AG20443 (cell line): ENCODE data around the gene RBM15B.
"Not testable (repeated sequence)": the region's sequence is repeated elsewhere in the genome, so short reads cannot be mapped to it uniquely, and the experiment has no call there.

ENCODE experiments used
- DNase-seq: peaks from one replicate; pipeline ENCODE4 v3.0.0; 2012; ENCODE audit warnings: low spot score, mixed read lengths

Gene RBM15B, protein sequence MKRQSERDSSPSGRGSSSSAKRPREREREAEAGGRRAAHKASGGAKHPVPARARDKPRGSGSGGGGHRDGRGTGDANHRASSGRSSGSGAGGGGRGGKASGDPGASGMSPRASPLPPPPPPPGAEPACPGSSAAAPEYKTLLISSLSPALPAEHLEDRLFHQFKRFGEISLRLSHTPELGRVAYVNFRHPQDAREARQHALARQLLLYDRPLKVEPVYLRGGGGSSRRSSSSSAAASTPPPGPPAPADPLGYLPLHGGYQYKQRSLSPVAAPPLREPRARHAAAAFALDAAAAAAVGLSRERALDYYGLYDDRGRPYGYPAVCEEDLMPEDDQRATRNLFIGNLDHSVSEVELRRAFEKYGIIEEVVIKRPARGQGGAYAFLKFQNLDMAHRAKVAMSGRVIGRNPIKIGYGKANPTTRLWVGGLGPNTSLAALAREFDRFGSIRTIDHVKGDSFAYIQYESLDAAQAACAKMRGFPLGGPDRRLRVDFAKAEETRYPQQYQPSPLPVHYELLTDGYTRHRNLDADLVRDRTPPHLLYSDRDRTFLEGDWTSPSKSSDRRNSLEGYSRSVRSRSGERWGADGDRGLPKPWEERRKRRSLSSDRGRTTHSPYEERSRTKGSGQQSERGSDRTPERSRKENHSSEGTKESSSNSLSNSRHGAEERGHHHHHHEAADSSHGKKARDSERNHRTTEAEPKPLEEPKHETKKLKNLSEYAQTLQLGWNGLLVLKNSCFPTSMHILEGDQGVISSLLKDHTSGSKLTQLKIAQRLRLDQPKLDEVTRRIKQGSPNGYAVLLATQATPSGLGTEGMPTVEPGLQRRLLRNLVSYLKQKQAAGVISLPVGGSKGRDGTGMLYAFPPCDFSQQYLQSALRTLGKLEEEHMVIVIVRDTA

DNA sequence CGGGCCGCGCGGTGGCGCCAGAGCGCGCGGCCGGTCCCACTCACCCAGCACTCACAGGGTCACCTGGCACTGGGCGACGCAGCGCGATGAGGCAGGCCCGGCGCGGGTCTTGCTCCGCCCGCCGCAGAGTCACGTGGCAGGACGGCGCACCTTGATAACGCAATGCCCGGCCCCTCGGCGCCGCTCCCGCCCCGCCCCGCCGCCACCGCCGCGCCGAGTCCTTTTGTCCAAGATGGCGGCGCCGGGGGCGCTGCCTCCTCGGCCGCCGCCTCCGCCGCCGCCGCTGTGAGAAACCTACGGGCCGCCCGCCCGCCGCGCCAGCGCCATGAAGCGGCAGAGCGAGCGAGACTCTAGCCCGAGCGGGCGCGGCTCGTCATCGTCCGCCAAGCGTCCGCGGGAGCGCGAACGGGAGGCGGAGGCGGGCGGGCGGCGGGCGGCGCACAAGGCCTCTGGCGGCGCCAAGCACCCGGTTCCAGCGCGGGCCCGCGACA is at the start of gene RBM15B:
Gene RBM15B (plus strand): TSS at position 211 of the 491 bp plus-strand sequence. CDS start 115 bp downstream, at position 326.
- peak; percentile 99 for DNase-seq

DNA sequence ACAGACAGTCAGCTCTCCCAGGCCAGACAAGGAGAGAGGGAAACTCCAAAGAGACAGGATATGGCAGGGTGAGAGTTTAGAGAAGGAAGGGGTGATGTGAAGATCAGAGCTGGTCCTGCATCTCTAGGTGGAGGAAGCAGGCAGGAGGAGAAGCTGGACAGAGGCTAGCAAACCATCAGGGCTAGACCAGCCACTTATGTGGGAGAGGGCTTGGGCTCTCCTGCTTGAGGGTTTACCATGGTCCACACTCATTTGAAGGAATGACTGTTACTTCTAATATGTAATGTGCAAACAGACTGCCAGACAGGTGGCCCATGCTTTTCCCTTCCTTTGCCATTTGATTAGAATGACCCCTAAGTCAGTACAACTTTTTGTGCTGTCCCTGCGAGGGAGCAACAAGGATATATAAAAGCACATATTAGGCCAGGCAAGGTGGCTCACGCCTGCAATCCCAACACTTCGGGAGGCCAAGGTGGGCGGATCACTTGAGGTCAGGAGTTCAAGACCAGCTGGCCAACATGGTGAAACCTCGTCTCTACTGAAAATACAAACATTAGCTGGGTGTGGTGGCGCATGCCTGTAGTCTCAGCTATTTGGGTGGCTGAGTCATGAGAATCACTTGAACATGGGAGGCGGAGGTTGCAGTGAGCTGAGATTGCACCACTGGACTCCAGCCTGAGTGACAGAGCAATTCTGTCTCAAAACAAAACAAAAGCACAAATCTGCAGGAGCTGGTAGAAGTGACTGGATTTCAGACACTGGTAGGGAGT is 47.0 kb upstream of the RBM15B start:
- peak; percentile 38 for DNase-seq

DNA sequence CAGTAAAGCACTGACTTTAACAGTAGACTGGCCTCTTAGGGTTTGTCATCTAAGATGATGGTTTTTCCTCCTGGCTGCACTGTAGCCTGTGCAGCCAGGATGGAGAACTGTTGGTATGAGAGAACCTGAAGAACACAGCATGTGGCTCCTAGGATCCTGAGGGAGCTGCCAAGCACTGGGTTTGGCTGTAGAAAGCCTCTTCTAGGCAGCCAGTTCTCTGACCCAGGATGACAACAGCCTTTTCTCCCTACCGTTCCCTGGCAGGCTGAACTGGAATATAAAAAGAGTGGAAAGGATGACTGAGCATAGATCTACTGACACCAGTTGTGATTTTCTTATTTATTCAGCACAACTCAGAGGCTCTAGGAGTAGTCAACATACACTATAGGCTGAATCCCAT is 40.3 kb upstream of the RBM15B start:
- DNase-seq, result no peak

DNA sequence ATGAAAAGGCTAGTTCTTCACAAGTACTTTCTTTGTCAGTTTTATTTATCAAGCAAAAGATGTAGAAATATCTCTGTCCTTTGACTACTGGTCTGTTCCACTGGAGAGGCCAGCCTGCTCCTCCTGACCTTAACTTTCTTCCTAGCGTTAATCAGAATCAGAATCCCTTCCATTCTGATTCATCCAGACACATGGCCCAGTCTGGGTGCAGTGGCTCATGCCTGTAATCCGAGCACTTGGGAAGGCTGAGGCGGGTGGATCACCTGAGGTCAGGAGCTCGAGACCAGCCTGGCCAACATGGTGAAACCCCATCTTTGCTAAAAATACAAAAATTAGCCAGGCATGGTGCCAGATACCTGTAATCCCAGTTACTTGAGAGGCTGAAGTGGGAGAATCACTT is 38.0 kb upstream of the RBM15B start:
- no peak for DNase-seq

DNA sequence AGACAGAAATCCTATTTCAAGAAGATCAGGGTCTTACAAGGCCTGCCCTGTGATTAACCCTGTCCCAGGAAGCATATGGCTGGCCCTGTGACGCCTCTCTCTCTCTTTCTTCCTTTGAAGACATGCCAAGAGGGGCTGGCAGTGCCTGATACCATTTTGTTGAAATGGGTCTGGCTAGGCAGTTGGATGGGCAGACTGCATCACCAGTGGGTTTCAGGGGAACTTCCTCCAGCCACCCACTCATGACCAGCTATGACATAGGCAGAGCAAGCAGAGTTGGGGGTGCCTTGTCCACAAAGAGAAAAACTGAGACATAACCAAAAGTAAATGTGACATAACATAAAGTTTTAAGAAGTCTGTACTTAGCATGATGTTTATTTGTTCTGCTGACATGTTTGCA is 37.4 kb upstream of the RBM15B start:
- DNase-seq, result no peak

DNA sequence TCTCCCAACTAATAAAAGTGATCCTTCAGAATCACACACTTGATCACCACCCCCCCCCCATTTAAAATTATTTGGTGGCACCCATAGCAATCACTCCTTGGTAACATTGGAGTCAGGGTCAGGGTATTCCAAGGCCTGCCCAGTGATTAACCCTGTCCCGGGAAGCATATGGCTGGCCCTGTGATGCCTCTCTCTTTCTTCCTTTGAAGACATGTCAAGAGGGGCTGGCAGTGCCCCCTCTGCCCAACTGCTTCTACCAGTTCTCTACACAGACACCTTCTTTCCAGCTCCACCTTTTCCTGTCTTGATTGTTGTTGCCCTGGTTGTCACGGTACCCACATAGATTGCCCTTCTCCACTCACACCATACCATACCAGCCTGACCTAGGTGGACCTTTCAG is 36.9 kb upstream of the RBM15B start:
- DNase-seq, result no peak

DNA sequence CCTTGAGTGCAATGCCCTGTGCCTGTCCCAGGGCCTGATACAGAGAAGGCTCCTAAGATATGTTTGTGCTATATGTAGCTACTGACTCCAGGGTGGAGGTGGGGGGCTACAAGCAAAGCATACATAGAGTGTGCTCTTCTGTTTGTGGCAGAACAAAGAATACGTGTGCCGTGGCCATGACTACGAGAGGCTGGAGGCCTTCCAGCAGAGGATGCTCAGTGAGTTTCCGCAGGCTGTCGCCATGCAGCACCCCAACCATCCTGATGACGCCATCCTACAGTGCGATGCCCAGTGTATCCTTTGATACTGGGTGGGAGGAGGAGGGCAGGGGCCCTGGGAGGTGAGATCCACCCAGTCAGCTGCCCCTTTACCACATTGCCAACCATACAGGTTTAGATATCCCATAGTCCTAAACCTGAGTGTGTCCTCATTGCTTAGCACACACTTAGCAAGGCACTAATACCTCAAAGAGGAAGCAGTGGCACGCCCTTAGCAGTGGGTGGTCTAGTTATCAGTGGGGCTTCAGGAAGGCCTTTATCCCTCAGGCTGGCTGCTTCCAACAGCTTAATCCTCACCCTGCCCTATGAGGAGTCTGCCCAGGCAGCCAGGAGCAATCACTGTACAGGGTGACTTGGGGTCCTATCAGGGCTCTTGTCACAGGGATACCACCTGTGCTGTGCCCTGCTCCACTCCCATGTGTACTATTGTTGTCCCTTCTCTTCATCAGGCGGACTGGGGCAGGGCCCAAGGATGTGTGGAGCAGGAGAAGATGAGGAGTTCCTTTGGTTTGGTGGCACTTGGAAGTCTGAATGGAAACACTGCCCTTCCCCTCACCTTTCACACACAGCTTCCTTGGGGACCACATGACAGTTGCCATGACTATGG is 36.1 kb upstream of the RBM15B start:
- DNase-seq, result no peak

DNA sequence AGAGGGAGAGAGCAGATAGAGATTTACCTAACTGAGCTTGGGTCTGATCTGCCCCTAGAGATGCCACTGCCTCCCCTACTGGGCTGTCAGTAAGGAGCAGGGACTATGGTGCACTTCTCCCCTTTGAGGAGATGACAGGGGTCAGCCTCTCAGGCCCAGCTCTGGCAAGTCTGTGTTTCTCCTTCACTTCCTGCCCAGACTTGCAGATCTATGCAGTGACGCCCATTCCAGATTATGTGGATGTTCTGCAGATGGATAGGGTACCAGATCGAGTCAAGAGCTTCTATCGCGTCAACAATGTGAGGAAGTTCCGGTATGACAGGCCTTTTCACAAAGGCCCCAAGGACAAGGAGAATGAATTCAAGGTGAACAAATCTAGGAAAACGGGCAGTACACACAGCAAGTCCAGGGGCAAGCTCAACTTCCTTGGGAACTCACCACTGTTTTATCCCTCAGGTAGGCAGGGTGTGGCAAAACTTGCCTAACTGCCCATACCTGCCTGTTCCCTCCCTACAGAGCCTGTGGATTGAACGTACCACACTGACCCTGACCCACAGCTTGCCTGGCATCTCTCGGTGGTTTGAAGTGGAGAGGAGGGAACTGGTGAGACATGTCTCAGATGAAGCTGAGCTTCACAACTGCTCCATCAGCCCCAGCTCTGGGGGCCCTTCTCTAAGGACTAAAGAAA is 35.0 kb upstream of the RBM15B start:
- DNase-seq, result no peak

DNA sequence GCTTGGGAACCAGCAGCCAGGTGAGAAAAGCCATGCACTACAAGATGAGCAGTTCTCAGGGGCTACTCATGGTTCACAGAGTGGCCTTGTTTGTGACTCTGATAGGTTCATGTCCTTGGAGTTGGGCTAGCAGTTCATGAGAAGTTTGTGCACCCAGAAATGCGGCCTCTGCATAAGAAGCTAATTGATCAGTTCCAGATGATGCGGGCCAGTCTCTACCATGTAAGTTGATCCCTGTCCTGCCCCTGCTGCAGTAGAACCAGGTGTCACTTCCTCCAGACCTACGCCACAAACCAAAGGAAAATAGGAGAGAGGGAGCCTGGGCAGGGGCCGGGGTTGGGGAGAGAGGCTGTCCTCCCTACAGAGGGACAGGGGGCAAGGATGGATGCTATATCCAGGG is 33.2 kb upstream of the RBM15B start:
- DNase-seq, result no peak

DNA sequence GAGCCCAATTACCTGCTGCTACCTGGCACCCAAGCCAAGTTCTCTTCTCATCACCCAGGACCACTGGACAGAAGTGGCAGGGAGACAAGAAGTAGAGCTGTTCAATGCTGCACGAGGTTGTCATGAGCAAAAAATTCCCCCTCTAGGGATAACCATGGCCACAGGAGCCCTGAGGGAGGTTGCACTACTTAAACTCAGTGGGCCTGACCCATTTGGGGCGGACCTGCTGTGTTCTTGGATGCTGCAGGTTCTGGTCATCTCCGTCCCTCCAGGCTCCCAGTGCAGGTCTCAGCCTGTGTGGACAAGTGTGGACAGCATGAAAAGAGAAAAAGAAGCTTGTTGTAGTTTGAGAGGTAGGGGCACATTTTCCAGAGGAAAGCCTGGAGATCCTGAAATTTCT is 32.1 kb upstream of the RBM15B start:
- no peak for DNase-seq

DNA sequence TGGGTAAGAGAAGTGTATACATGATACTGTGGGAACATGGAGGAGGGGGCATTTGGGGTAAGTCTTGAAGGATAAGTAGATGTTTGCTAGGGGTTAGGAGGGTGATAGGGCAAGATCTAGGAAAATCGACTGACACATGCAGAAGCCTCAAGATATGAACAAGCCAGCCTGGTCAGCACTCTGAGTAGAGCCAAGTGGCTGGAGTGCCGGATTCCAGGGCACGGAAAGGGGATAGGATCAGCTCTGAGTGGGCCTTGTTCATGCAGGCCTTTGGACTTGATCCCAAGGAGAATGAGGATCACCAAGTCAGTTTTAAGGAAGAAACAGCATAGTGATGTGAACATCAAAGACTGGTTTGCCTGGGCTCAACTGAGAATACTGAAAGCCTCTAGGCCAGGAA is 30.3 kb upstream of the RBM15B start:
- no peak for DNase-seq

DNA sequence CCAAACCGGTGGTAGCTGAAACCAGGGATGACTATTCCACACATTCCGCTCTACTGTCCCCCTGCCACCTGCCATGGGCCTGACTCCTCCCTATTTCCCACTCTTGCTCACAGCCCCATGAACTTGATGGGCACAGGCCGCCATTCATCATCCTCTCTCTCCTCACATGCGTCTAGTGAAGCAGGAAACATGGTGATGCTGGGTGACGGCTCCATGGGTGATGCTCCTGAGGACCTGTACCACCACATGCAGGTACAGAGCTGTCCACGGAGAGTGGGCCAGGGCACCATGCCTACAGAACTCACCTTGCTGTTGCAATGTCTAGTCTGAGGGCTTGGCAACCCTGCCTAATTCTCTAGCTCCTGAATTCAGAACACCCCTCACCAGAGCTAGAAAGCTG is 29.3 kb upstream of the RBM15B start:
- DNase-seq, result no peak

DNA sequence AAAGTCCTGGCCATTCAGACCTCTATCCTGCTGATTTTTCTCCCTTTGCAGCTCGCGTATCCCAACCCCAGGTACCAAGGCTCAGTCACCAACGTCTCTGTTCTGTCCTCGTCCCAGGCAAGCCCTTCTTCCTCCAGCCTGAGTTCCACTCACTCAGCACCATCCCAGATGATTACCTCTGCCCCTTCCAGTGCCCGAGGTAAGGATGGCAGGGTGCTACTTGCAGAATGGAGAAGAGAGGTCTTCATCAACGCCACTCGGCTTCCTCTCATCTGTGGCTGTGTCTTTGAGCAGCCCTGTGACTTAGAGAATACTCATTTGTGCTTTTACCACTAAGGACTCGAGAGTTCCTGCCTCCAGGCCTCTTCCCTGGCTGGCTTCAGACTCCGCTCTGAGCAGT is 28.6 kb upstream of the RBM15B start:
- no peak for DNase-seq

DNA sequence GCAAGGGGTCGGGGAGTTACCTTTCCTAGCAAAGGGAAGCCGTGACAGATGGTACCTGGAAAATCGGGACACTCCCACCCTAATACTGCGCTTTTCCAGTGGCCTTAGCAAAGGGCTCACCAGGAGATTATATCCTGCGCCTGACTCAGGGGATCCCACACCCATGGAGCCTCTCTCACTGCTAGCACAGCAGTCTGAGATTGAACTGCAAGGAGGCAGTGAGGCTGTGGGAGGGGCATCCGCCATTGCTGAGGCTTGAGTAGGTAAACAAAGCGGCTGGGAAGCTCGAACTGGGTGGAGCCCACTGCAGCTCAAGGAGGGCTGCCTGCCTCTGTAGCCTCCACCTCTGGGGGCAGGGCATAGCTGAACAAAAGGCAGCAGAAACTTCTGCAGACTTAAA is 22.8 kb upstream of the RBM15B start:
- not testable (repeated sequence) for DNase-seq

DNA sequence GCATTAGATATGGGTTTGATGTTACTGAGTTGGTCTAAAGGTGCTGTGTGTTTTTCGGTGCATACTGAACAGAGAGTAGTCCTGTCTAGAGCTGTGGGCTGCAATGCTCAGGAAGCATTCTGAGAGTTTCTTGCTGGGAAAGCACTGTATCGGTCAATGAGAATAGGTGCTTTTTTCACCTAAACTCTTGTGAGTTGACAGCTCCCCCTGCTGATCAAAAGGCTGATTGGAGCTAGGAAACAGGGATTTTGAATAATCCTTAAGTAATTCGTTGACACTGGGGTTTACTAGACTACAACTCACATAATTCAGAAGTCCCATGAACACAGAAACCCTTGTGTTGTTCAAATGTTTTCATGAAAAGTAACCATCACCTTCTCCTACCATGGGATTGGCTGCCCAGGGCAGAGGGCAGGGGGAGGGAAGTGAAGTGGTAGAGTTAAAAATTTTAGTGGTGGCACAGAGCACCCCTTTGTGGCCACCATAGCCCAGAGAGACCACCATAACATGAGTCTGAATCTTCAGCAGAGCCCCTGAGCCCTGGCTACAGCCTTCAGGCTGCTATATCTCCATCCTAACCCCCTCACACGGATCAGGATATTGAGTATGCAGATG is 19.0 kb upstream of the RBM15B start:
- DNase-seq, result peak; percentile 75

DNA sequence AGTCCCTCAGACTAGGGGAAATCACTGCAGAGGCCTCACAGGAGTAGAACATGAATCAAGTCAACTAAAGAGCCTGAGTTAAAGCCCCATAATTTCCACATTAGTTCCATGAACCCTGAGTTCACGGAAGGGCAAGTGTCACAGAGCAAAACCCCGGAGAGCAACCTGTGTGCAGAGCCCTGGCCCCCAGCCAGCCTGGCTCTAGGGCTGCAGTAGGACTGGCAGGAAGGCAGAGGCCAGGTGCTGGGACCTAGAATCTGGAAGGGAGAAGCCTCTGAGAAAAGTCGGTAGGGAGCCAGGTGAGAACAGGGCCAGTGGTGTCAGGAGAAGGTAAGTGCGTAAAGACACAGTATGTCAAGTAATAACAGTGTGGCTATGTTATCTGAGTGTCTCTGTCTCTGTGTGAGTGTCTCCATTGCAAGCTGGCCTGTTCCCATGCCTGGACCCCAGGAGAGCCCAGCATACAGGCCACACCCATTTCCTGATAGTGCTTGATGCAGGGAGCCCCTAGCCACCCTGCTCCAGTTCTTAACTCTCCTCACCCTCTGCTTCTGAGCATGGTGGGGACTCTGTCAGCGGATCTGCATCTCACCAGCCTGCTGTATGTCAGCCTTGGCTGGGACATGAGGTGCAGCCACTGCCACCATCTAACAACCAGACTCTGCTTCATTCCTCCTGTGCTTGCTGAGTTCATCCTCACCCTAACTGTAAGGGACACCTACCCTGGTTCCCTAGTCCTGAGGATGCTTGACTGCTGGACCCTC is 17.2 kb upstream of the RBM15B start:
- DNase-seq, result no peak

DNA sequence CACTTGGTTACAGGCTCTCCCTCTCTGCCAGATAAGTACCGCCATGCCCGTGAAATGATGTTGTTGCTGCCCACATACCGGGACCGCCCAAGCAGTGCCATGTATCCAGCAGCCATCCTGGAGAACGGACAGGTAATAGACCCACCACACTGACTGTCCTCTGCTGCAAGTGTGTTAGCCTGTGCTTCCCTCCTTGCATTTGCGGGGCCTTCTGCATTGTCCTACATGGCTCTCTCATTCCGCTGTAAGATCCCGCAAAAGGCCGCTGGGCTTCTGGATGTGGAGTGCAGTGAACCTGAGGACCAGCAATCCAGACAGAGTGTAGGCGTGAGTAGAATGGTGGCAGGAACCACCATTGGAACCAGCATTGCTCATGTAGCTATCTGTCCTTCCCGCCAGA is 16.6 kb upstream of the RBM15B start:
- no peak for DNase-seq

DNA sequence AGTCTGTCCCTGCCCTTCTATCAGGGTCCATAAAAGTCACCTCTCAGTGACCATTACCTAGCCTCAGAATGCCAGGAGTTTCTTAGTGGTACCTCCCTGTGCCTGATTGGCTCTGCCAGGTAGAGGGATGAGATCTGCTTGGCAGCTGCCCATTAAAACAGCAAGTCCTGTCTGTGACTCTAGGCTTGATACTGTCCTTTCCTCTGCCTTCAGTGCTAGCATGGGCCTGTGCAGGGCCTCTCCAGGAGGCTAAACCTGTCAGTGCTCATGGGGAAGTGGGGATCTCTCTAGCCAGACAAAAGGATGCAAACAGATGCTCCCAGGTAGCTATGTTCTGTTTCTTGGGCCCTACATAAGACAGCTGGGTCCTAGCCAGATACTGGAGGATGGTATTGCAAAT is 15.9 kb upstream of the RBM15B start:
- no peak for DNase-seq

DNA sequence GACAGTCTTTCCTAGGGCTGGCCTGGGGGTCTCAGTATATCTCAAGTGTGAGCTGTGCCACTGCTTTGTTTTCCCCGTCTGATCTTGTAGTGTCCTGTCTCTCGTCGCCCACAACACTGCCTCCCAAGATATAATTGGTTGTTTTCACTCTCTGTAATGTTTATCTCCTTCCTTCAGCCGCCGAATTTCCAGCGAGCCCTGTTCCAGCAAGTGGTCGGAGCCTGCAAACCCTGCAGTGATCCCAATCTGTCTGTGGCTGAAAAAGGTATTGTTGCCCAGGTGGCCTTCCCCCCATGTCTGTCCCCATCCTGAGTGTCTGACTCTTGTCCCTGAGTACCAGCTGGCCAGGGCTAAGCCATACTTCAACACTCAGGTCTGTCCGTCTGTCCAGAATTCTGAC is 15.5 kb upstream of the RBM15B start:
- no peak for DNase-seq
